Breast epithelium (tissue), 3 donors: Measurements from ENCODE around the gene AKR1C2.
"Not testable (repeated sequence)": the region's sequence is repeated elsewhere in the genome, so short reads cannot be mapped to it uniquely, and the experiment has no call there.

Experiments used
- CTCF ChIP-seq, 3 donors: fragments of 450-650 bp; IDR thresholded peaks; one replicate each; pipeline ENCODE4 v1.5.1; 2016 to 2017; ENCODE audit warnings: antibody characterized with exemption in 3 of 3, mild to moderate bottlenecking in 3 of 3, moderate library complexity in 3 of 3
- POLR2A ChIP-seq: fragments of 450-650 bp; IDR thresholded peaks from one replicate; pipeline ENCODE4 v1.6.1; 2016; ENCODE audit warnings: antibody characterized with exemption, mild to moderate bottlenecking, moderate library complexity
- POLR2AphosphoS5 ChIP-seq, 3 donors: sonication (generic); formaldehyde crosslinking; IDR thresholded peaks; one replicate each; pipeline ENCODE4 v1.6.1; 2017; ENCODE audit warnings: antibody characterized with exemption in 3 of 3

- TF ChIP-seq POLR2AphosphoS5 (IDR thresholded peaks at IDR 0.05); CTCF (IDR thresholded peaks at IDR 0.05); POLR2A: not testable (repeated sequence)
These were observed 60.7 kb downstream of the AKR1C2 start for GRCh38 chr10:4942931-4943330.
